Natural killer cell (primary cell): ENCODE data around the gene AOPEP. TPM values are rescaled to one million over a fixed set of nuclear protein-coding genes. Genes with fewer than 3 reads are reported as not detected.

ENCODE experiments used
- ATAC-seq, 3 donors: fragments of 150-1000 bp in 2 of 3; fragments of 200-7000 bp in 1 of 3; cut with Tn5 transposase; 1 replicate in 1 of 3; 2 replicates in 2 of 3; pipeline ENCODE4 v1.10.0; 2021; ENCODE audit warnings: mild to moderate bottlenecking in 2 of 3, moderate library complexity in 2 of 3
- DNase-seq, 2 donors: peaks; one replicate each; pipeline versions ENCODE4 v3.0.0 to v3.0.0-alpha.2; 2013 to 2021; ENCODE audit warnings: mixed read lengths in 1 of 2
- H3K27ac ChIP-seq: one replicate; pipeline ENCODE4 v1.5.1; 2013; ENCODE audit warnings: mild to moderate bottlenecking, low read length
- H3K27me3 ChIP-seq: one replicate; pipeline ENCODE4 v1.6.1; 2013; ENCODE audit warnings: low read length; ENCODE audit not compliant: control insufficient read depth, insufficient read depth
- H3K36me3 ChIP-seq: one replicate; pipeline ENCODE4 v1.6.1; 2013; ENCODE audit warnings: low read length; ENCODE audit not compliant: control insufficient read depth, insufficient read depth
- H3K4me1 ChIP-seq: one replicate; pipeline ENCODE4 v1.6.1; 2013; ENCODE audit warnings: low read length; ENCODE audit not compliant: control insufficient read depth, insufficient read depth
- H3K4me3 ChIP-seq: one replicate; pipeline ENCODE4 v1.5.1; 2013; ENCODE audit warnings: low read length
- H3K9me3 ChIP-seq: one replicate; pipeline ENCODE4 v1.6.1; 2013; ENCODE audit warnings: low read length; ENCODE audit not compliant: control insufficient read depth, insufficient read depth
- H3K27ac Mint-ChIP-seq, 2 donors: one replicate each; pipeline ENCODE4 v1.8.0; 2022; ENCODE audit warnings: mild to moderate bottlenecking in 2 of 2, mixed read lengths in 2 of 2, moderate library complexity in 1 of 2
- H3K27me3 Mint-ChIP-seq, 2 donors: one replicate each; pipeline ENCODE4 v1.8.0; 2022; ENCODE audit warnings: low read depth in 2 of 2, mixed read lengths in 2 of 2
- H3K36me3 Mint-ChIP-seq: one replicate; pipeline ENCODE4 v1.8.0; 2022; ENCODE audit warnings: mixed read lengths
- H3K4me1 Mint-ChIP-seq, 2 donors: one replicate each; pipeline ENCODE4 v1.8.0; 2022; ENCODE audit warnings: mixed read lengths in 2 of 2
- H3K4me3 Mint-ChIP-seq: one replicate; pipeline ENCODE4 v1.8.0; 2022; ENCODE audit warnings: mild to moderate bottlenecking, moderate library complexity, mixed read lengths
- H3K9me3 Mint-ChIP-seq, 2 donors: one replicate each; pipeline ENCODE4 v1.8.0; 2022; ENCODE audit warnings: mixed read lengths in 2 of 2
- CTCF ChIP-seq: fragments of 200-600 bp; IDR thresholded peaks from one replicate; pipeline ENCODE4 v1.8.0; 2022; ENCODE audit warnings: antibody characterized with exemption
- WGBS: methylation state at CpG from one replicate; pipeline ENCODE4 v1.1.7; 2013; ENCODE audit warnings: missing lambda C conversion rate; ENCODE audit not compliant: insufficient coverage; 5-methylcytosine and 5-hydroxymethylcytosine counted together
- intact Hi-C: fragments of 100-400 bp; cut with micrococcal nuclease; formaldehyde crosslinking; loops from one replicate; pipeline ENCODE4 v1.14.2; 2022
- total RNA-seq, 4 donors: library from RNA; stranded (reverse); fragments of 120-200 nt in 1 of 4; gene quantifications; one replicate each; pipeline versions ENCODE4 v1.2.3 to v1.2.4, GENCODE V29; 2013 to 2022

The AOPEP gene
- total RNA-seq, 3 donors from 2014 or later (not counting 1 experiment from before 2014, with no cell fraction given), result 20.1 to 22.6 (median 20.6) TPM

- no peak overlapping the region for H3K27ac ChIP-seq
- no peaks in the 10 kb centered on the region for H3K27me3 ChIP-seq
- Mint-ChIP-seq H3K4me1 (peaks cover 15 to 24% of the 10 kb centered on the region in 2 donors), H3K4me3 (no peak overlapping the region), H3K27me3 (no peaks in the 10 kb centered on the region), H3K36me3 (no peaks in the 10 kb centered on the region), H3K27ac (peak overlapping the region; percentile 21 to 56), H3K9me3 (no peaks in the 10 kb centered on the region)
- H3K4me1 ChIP-seq, result no peaks in the 10 kb centered on the region
- WGBS, result 13% methylated on average over 2 of the region's 3 CpGs
- no peak for DNase-seq
- peaks cover 6% of the 10 kb centered on the region for H3K36me3 ChIP-seq
- ATAC-seq, result peak in 2 of 3 donors; percentile 29 to 55
- no peak for TF ChIP-seq CTCF
- H3K4me3 ChIP-seq, result no peak overlapping the region
- intact Hi-C loops, result loop anchor here (5.0 kb wide), 1 partner anchor 75 kb away; no protein-coding TSS in a partner anchor
- no peaks in the 10 kb centered on the region for H3K9me3 ChIP-seq
Observed at GRCh38 chr9:94802793-94803192, 76.3 kb downstream of the AOPEP start.

- Mint-ChIP-seq H3K4me1 (peaks cover 15 to 24% of the 10 kb centered on the region in 2 donors), H3K4me3 (no peak overlapping the region), H3K27ac (no peak overlapping the region), H3K36me3 (no peaks in the 10 kb centered on the region), H3K9me3 (no peaks in the 10 kb centered on the region), H3K27me3 (no peaks in the 10 kb centered on the region)
- TF ChIP-seq CTCF, result no peak
- H3K4me1 ChIP-seq, result no peaks in the 10 kb centered on the region
- DNase-seq, result no peak
- no peaks in the 10 kb centered on the region for H3K9me3 ChIP-seq
- intact Hi-C loops, result loop anchor here (5.0 kb wide), 1 partner anchor 73 kb away; no protein-coding TSS in a partner anchor
- no peak overlapping the region for H3K4me3 ChIP-seq
- H3K27ac ChIP-seq, result no peak overlapping the region
- no peak for ATAC-seq
- WGBS, result 95% methylated on average over 4 of the region's 5 CpGs
- H3K27me3 ChIP-seq, result no peaks in the 10 kb centered on the region
- peaks cover 6% of the 10 kb centered on the region for H3K36me3 ChIP-seq
Observed at GRCh38 chr9:94804316-94804715, 77.8 kb downstream of the AOPEP start.

GRCh38 chr9:94805051-94805489 is 78.6 kb downstream of the AOPEP start:
- Mint-ChIP-seq H3K36me3 (no peaks in the 10 kb centered on the region), H3K4me3 (no peak overlapping the region), H3K4me1 (peaks cover 15 to 24% of the 10 kb centered on the region in 2 donors), H3K9me3 (no peaks in the 10 kb centered on the region), H3K27ac (no peak overlapping the region), H3K27me3 (no peaks in the 10 kb centered on the region)
- DNase-seq (no peak), ATAC-seq (no peak)
- Histone ChIP-seq H3K4me3 (no peak overlapping the region), H3K9me3 (no peaks in the 10 kb centered on the region), H3K4me1 (no peaks in the 10 kb centered on the region), H3K27ac (no peak overlapping the region), H3K36me3 (peaks cover 6% of the 10 kb centered on the region), H3K27me3 (no peaks in the 10 kb centered on the region)
- intact Hi-C loops, result no loop called here
- WGBS, result 85% methylated on average over 8 of the region's 8 CpGs
- TF ChIP-seq CTCF, result no peak

GRCh38 chr9:94805585-94805984 is 79.1 kb downstream of the AOPEP start:
- ATAC-seq, result no peak
- H3K27ac ChIP-seq, result no peak overlapping the region
- 39% methylated on average over 3 of the region's 3 CpGs for WGBS
- DNase-seq, result no peak
- H3K27ac Mint-ChIP-seq, result no peak overlapping the region
- H3K36me3 ChIP-seq, result peaks cover 6% of the 10 kb centered on the region
- no peak overlapping the region for H3K4me3 Mint-ChIP-seq
- H3K4me3 ChIP-seq, result no peak overlapping the region
- no peaks in the 10 kb centered on the region for H3K4me1 ChIP-seq
- H3K36me3 Mint-ChIP-seq, result no peaks in the 10 kb centered on the region
- TF ChIP-seq CTCF, result no peak
- no peaks in the 10 kb centered on the region for H3K27me3 Mint-ChIP-seq
- H3K9me3 Mint-ChIP-seq, result no peaks in the 10 kb centered on the region
- no peaks in the 10 kb centered on the region for H3K27me3 ChIP-seq
- H3K4me1 Mint-ChIP-seq, result peaks cover 15 to 24% of the 10 kb centered on the region in 2 donors
- no peaks in the 10 kb centered on the region for H3K9me3 ChIP-seq
- intact Hi-C loops, result no loop called here
